HFFc6 (cell line): ENCODE data around the gene PPA2. TPM values are rescaled to one million over a fixed set of nuclear protein-coding genes. Genes with fewer than 3 reads are reported as not detected.

Experiments
- DNase-seq: peaks from one replicate; pipeline ENCODE4 v3.0.0-alpha.2; 2018
- H3K27ac Mint-ChIP-seq: 2 replicates; pipeline ENCODE4 v1.8.0; 2020; ENCODE audit warnings: mild to moderate bottlenecking, mixed read lengths
- H3K27me3 Mint-ChIP-seq: 2 replicates; pipeline ENCODE4 v1.8.0; 2021; ENCODE audit warnings: mild to moderate bottlenecking, moderate library complexity, mixed read lengths; ENCODE audit not compliant: insufficient read depth
- H3K36me3 Mint-ChIP-seq: 2 replicates; pipeline ENCODE4 v1.8.0; 2021; ENCODE audit warnings: low read depth, mixed read lengths
- H3K4me1 Mint-ChIP-seq: 2 replicates; pipeline ENCODE4 v1.8.0; 2020; ENCODE audit warnings: low read depth, mixed read lengths
- H3K4me3 Mint-ChIP-seq: 2 replicates; pipeline ENCODE4 v1.8.0; 2020; ENCODE audit warnings: mild to moderate bottlenecking, moderate library complexity, mixed read lengths
- H3K9me3 Mint-ChIP-seq: 2 replicates; pipeline ENCODE4 v1.8.0; 2020; ENCODE audit warnings: mild to moderate bottlenecking, mixed read lengths
- CTCF ChIP-seq: fragments of 200-600 bp; sonication (generic); IDR thresholded peaks from 2 replicates; pipeline ENCODE4 v1.5.0; 2021; ENCODE audit warnings: antibody characterized with exemption, mild to moderate bottlenecking
- total RNA-seq, 6 experiments: library from RNA; stranded (reverse); fragmentation: NEBNext Ultra II Directional; extraction: Animal tissue kit (Norgen Biotek cat#: 25700); gene quantifications; 2 replicates in 1 of 6; 3 replicates in 5 of 6; pipeline ENCODE4 v1.2.3, GENCODE V29; 2021

PPA2 gene
- total RNA-seq, 6 experiments from 2014 or later = 51.8 to 72.9 (median 59.8) TPM

DNA sequence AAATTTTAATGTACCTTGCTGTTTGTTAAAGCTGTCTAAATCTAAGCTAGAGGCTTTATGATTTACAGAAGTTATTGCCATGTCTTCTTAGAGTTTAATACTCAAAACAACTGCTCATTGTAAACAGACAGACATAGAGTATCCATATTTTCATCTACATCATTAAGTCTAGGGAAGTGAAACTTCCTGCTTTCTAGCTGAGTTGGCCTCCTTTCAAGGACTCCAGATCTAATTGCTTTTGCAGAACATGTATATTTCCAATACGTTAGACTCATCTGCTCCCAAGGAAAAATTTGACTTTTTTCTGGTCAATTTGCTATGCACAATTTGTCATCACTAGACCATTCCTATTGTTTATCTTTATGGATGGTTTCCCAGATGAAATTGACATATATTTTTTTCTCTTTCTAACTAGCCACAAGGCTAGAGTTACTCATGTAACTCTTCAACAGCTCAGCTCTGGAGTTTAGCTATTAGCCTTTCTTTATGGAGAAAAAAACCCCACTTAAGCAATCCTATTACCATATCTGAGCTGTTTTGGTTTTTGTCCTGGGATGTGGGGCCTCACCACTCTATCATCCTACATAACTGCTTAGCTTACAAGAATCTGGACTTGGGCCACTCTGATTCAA, 122.9 kb downstream of the PPA2 start:
- Mint-ChIP-seq H3K9me3 (no peaks in the 10 kb centered on the region), H3K27me3 (no peaks in the 10 kb centered on the region), H3K4me1 (peaks cover 11% of the 10 kb centered on the region), H3K27ac (no peak overlapping the region), H3K36me3 (no peaks in the 10 kb centered on the region), H3K4me3 (no peak overlapping the region)
- no peak for DNase-seq
- TF ChIP-seq CTCF = no peak

DNA sequence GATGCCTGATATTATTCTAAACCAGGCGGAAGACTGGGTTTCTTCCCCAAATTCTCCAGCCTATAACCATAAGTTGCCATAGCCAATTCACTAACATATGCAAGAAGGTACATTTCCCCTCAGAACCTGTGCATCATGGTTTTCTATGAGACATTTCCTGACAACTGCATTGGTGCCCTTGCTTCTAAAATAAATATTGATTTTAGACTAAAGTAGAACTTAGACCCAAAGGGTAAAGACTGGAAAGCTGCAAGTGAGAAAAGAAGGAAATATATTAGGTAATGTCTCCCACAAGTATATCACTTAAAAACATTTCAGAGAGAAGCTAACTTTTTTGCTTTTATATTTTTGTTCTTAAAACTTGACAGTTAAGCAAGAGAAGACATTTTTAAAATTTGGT, 125.1 kb downstream of the PPA2 start:
- Mint-ChIP-seq H3K27me3 (no peaks in the 10 kb centered on the region), H3K4me3 (no peak overlapping the region), H3K36me3 (no peaks in the 10 kb centered on the region), H3K4me1 (peaks cover 15% of the 10 kb centered on the region), H3K9me3 (no peaks in the 10 kb centered on the region), H3K27ac (no peak overlapping the region)
- no peak for TF ChIP-seq CTCF
- no peak for DNase-seq

DNA sequence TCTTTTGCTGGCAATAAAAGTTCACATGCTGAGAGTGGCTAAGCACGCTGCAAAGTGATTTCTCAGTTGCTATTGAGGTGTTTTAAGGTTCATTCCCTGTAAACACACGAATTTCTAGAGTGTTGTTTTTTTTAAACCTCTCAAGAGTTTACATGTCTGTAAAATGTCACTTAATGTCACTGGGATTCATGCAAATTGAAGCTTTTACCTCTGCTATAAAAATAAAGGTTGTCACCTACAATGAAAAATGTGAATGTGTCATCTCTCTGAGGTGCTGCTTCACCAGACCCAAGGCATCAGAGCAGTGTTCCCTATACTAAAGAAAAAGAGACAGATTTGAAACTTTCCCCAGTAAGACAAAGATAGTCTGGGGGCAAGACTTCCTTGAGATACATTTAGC, 127.0 kb downstream of the PPA2 start:
- Mint-ChIP-seq H3K9me3 (no peaks in the 10 kb centered on the region), H3K4me1 (peaks cover 11% of the 10 kb centered on the region), H3K36me3 (no peaks in the 10 kb centered on the region), H3K27ac (no peak overlapping the region), H3K27me3 (no peaks in the 10 kb centered on the region), H3K4me3 (no peak overlapping the region)
- TF ChIP-seq CTCF = no peak
- DNase-seq = no peak

- Mint-ChIP-seq H3K36me3 (no peaks in the 10 kb centered on the region), H3K27me3 (no peaks in the 10 kb centered on the region; the same call in 1 of the 2 replicates), H3K4me1 (peaks cover 6% of the 10 kb centered on the region), H3K27ac (no peak overlapping the region), H3K4me3 (no peak overlapping the region), H3K9me3 (no peaks in the 10 kb centered on the region)
- TF ChIP-seq CTCF = no peak
- no peak for DNase-seq
These were observed 128.0 kb downstream of the PPA2 start for GRCh38 chr4:105345838-105346237.

GRCh38 chr4:105345358-105345757, 128.5 kb downstream of the PPA2 start:
- Mint-ChIP-seq H3K4me3 (no peak overlapping the region), H3K9me3 (no peaks in the 10 kb centered on the region), H3K27me3 (no peaks in the 10 kb centered on the region; the same call in 1 of the 2 replicates), H3K4me1 (peaks cover 6% of the 10 kb centered on the region), H3K36me3 (no peaks in the 10 kb centered on the region), H3K27ac (no peak overlapping the region)
- DNase-seq = no peak
- TF ChIP-seq CTCF = no peak
